C4-2B (cell line): ENCODE data around the gene KCNJ2.

Experiments used
- ZFX ChIP-seq: fragments of 450-650 bp; IDR thresholded peaks from 2 replicates; pipeline ENCODE4 v1.6.1; 2017
- TF ChIP-seq, protein P1 (sequence below): fragments of 450-650 bp; conservative IDR thresholded peaks from 2 replicates; pipeline ENCODE4 v1.5.1; 2017; ENCODE audit warnings: mild to moderate bottlenecking

GRCh38 chr17:70171159-70171558 lies 1.8 kb downstream of the KCNJ2 start:
- TF ChIP-seq, protein P1, sequence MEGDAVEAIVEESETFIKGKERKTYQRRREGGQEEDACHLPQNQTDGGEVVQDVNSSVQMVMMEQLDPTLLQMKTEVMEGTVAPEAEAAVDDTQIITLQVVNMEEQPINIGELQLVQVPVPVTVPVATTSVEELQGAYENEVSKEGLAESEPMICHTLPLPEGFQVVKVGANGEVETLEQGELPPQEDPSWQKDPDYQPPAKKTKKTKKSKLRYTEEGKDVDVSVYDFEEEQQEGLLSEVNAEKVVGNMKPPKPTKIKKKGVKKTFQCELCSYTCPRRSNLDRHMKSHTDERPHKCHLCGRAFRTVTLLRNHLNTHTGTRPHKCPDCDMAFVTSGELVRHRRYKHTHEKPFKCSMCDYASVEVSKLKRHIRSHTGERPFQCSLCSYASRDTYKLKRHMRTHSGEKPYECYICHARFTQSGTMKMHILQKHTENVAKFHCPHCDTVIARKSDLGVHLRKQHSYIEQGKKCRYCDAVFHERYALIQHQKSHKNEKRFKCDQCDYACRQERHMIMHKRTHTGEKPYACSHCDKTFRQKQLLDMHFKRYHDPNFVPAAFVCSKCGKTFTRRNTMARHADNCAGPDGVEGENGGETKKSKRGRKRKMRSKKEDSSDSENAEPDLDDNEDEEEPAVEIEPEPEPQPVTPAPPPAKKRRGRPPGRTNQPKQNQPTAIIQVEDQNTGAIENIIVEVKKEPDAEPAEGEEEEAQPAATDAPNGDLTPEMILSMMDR, result no peak
- no peak for TF ChIP-seq ZFX
